GM12878 (cell line): ENCODE results near the gene ABCD2.

Source experiments
- POLR2A ChIP-seq: IDR thresholded peaks from 2 replicates; pipeline ENCODE4 v1.6.1; 2011; ENCODE audit warnings: low read depth, mild to moderate bottlenecking, low read length
- SMAD1 ChIP-seq: fragments of 450-650 bp; IDR thresholded peaks from 2 replicates; pipeline ENCODE4 v1.6.1; 2018; ENCODE audit warnings: mild to moderate bottlenecking, low read depth; ENCODE audit not compliant: partially characterized antibody
- SMC3 ChIP-seq: IDR thresholded peaks from 2 replicates; pipeline ENCODE4 v1.6.1; 2011; ENCODE audit warnings: low read length, improper control_type of control experiment, borderline replicate concordance
- TCF7 ChIP-seq: IDR thresholded peaks from 2 replicates; pipeline ENCODE4 v1.6.1; 2014; ENCODE audit warnings: antibody characterized with exemption, borderline replicate concordance
- TF ChIP-seq, protein P1 (sequence below): fragments of 450-650 bp; IDR thresholded peaks from 2 replicates; pipeline ENCODE4 v1.6.1; 2018; ENCODE audit warnings: mild to moderate bottlenecking, low read depth, moderate library complexity; ENCODE audit not compliant: partially characterized antibody
- TF ChIP-seq, protein P2 (sequence below), 3 experiments: IDR thresholded peaks in 2 of 3; conservative IDR thresholded peaks in 1 of 3; 2 replicates each; pipeline ENCODE4 v1.5.1; 2011; ENCODE audit warnings: low read depth in 3 of 3, low read length in 3 of 3, mild to moderate bottlenecking in 3 of 3, control low read depth in 2 of 3, moderate library complexity in 2 of 3, inconsistent platforms in 1 of 3, mixed read lengths in 1 of 3; ENCODE audit not compliant: control insufficient read depth in 2 of 3, insufficient read depth in 1 of 3; ENCODE audit errors: extremely low read depth in 1 of 3

DNA sequence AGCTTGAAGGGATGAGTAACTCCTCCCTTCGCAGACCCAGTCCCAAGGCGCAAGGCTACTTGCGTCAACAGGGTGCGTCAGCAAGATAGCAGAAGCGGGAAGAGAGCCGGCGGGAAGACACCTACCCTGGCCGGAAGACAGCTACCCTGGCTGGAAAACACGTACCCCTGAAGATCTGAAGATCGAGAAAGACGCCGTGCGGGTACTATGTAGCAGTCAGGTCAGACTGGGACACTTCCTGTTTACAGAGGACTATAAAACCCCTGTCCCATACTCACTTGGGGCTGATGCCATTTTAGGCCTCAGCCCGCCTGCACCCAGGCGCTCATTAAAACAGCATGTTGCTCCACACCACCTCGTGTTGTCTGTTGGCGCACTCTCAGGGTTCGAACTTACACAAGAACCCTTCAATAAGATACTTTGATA lies 80.9 kb downstream of the ABCD2 start:
- TF ChIP-seq SMC3 = no peak
- TF ChIP-seq POLR2A = no peak
- TF ChIP-seq, protein P1, sequence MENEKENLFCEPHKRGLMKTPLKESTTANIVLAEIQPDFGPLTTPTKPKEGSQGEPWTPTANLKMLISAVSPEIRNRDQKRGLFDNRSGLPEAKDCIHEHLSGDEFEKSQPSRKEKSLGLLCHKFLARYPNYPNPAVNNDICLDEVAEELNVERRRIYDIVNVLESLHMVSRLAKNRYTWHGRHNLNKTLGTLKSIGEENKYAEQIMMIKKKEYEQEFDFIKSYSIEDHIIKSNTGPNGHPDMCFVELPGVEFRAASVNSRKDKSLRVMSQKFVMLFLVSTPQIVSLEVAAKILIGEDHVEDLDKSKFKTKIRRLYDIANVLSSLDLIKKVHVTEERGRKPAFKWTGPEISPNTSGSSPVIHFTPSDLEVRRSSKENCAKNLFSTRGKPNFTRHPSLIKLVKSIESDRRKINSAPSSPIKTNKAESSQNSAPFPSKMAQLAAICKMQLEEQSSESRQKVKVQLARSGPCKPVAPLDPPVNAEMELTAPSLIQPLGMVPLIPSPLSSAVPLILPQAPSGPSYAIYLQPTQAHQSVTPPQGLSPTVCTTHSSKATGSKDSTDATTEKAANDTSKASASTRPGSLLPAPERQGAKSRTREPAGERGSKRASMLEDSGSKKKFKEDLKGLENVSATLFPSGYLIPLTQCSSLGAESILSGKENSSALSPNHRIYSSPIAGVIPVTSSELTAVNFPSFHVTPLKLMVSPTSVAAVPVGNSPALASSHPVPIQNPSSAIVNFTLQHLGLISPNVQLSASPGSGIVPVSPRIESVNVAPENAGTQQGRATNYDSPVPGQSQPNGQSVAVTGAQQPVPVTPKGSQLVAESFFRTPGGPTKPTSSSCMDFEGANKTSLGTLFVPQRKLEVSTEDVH = no peak
- TF ChIP-seq, protein P2, sequence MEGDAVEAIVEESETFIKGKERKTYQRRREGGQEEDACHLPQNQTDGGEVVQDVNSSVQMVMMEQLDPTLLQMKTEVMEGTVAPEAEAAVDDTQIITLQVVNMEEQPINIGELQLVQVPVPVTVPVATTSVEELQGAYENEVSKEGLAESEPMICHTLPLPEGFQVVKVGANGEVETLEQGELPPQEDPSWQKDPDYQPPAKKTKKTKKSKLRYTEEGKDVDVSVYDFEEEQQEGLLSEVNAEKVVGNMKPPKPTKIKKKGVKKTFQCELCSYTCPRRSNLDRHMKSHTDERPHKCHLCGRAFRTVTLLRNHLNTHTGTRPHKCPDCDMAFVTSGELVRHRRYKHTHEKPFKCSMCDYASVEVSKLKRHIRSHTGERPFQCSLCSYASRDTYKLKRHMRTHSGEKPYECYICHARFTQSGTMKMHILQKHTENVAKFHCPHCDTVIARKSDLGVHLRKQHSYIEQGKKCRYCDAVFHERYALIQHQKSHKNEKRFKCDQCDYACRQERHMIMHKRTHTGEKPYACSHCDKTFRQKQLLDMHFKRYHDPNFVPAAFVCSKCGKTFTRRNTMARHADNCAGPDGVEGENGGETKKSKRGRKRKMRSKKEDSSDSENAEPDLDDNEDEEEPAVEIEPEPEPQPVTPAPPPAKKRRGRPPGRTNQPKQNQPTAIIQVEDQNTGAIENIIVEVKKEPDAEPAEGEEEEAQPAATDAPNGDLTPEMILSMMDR (IDR thresholded peaks at IDR 0.05 in 2 of 3, conservative IDR thresholded peaks at IDR 0.05 in 1 of 3; ENCODE audit: control insufficient read depth in 2 of 3, extremely low read depth in 1 of 3, insufficient read depth in 1 of 3, low read depth in 3 of 3, low read length in 3 of 3) = no peak
- no peak for TF ChIP-seq TCF7
- no peak for TF ChIP-seq SMAD1
